RWPE2 (cell line): ENCODE measurements around the gene ARHGAP10.
"Not testable (repeated sequence)": the region's sequence is repeated elsewhere in the genome, so short reads cannot be mapped to it uniquely, and the experiment has no call there.

Experiments used
- ATAC-seq: fragments of 200-7000 bp; cut with Tn5 transposase; 3 replicates; pipeline ENCODE4 v1.9.1; 2021; ENCODE audit warnings: low read depth
- DNase-seq: peaks from one replicate; pipeline ENCODE4 v3.0.0-alpha.2; 2020; ENCODE audit warnings: low spot score
- H3K27ac ChIP-seq: fragments of 450-650 bp; 2 replicates; pipeline ENCODE4 v1.5.1; 2017; ENCODE audit warnings: mild to moderate bottlenecking; ENCODE audit not compliant: poor library complexity, severe bottlenecking
- H3K27me3 ChIP-seq: fragments of 250-450 bp; sonication (Bioruptor Pico); 2 replicates; pipeline ENCODE4 v1.5.1; 2021; ENCODE audit warnings: mild to moderate bottlenecking, moderate library complexity; ENCODE audit not compliant: insufficient read depth, poor library complexity, severe bottlenecking
- H3K36me3 ChIP-seq: fragments of 250-450 bp; sonication (Bioruptor Pico); 2 replicates; pipeline ENCODE4 v1.5.1; 2020; ENCODE audit warnings: low read depth, mild to moderate bottlenecking, moderate library complexity
- H3K4me1 ChIP-seq: fragments of 250-450 bp; sonication (Bioruptor Pico); 2 replicates; pipeline ENCODE4 v1.5.1; 2021; ENCODE audit warnings: mild to moderate bottlenecking, moderate library complexity; ENCODE audit not compliant: insufficient read depth, poor library complexity, severe bottlenecking
- H3K4me3 ChIP-seq: fragments of 250-450 bp; sonication (Bioruptor Pico); 2 replicates; pipeline ENCODE4 v1.5.1; 2021; ENCODE audit warnings: mild to moderate bottlenecking, moderate library complexity; ENCODE audit not compliant: severe bottlenecking
- H3K9me3 ChIP-seq: fragments of 250-450 bp; sonication (Bioruptor Pico); 2 replicates; pipeline ENCODE4 v1.5.1; 2021; ENCODE audit warnings: mild to moderate bottlenecking, moderate library complexity; ENCODE audit not compliant: severe bottlenecking
- TF ChIP-seq, protein P1 (sequence below): fragments of 450-650 bp; IDR thresholded peaks from one replicate; pipeline ENCODE4 v1.5.1; 2017; ENCODE audit warnings: mild to moderate bottlenecking, moderate library complexity; ENCODE audit not compliant: poor library complexity, severe bottlenecking

The ARHGAP10 gene

DNA sequence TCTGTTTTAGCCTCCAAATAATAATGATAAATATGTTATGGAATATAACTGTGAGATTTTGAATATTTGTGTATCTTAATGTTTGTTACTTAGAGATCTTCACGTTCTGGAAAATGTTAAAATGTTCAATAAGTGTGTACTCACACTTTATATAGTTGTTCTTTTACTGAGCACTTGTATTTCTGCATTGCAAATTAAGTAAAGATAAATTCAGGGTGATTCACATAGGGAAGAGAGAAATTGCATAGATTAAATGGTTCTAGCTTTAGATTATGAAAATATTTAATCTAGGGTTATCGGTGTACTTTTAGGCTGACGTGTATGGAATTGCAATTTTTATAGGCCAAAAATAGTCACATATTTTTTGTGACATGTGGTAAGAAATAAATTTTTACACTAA, 148.6 kb downstream of the ARHGAP10 start:
- no peak for DNase-seq
- Histone ChIP-seq H3K4me1 (no peaks in the 10 kb centered on the region), H3K4me3 (no peak overlapping the region), H3K27ac (no peak overlapping the region), H3K27me3 (no peaks in the 10 kb centered on the region), H3K36me3 (peaks cover 15% of the 10 kb centered on the region), H3K9me3 (no peaks in the 10 kb centered on the region)
- TF ChIP-seq, protein P1, sequence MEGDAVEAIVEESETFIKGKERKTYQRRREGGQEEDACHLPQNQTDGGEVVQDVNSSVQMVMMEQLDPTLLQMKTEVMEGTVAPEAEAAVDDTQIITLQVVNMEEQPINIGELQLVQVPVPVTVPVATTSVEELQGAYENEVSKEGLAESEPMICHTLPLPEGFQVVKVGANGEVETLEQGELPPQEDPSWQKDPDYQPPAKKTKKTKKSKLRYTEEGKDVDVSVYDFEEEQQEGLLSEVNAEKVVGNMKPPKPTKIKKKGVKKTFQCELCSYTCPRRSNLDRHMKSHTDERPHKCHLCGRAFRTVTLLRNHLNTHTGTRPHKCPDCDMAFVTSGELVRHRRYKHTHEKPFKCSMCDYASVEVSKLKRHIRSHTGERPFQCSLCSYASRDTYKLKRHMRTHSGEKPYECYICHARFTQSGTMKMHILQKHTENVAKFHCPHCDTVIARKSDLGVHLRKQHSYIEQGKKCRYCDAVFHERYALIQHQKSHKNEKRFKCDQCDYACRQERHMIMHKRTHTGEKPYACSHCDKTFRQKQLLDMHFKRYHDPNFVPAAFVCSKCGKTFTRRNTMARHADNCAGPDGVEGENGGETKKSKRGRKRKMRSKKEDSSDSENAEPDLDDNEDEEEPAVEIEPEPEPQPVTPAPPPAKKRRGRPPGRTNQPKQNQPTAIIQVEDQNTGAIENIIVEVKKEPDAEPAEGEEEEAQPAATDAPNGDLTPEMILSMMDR: no peak
- no peak for ATAC-seq

DNA sequence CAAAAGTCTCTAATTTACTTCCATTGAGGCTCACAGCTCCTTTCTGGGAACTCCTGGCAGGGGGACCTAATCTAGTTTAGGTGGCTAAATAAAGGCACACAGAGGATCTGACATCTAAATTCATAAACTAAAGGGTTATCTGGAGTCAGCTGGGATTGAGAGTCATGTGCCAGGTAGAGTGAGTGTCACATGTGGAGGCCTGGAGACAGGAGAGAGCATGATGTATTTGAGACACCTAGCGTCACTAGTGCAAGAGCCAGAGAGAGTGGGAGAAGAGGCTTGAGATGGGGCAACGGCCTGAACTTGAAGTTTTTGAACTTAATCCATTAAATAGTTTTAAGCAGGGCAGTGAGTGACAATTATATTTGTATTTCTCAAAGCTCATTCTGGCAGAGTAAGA, 152.6 kb downstream of the ARHGAP10 start:
- H3K27ac ChIP-seq: no peak overlapping the region
- no peaks in the 10 kb centered on the region for H3K9me3 ChIP-seq
- H3K36me3 ChIP-seq: peaks cover 14% of the 10 kb centered on the region; the same call in 1 of the 2 replicates
- H3K27me3 ChIP-seq: no peaks in the 10 kb centered on the region
- H3K4me1 ChIP-seq: no peaks in the 10 kb centered on the region
- ATAC-seq: no peak
- no peak overlapping the region for H3K4me3 ChIP-seq
- no peak for DNase-seq
- TF ChIP-seq, protein P1: no peak

DNA sequence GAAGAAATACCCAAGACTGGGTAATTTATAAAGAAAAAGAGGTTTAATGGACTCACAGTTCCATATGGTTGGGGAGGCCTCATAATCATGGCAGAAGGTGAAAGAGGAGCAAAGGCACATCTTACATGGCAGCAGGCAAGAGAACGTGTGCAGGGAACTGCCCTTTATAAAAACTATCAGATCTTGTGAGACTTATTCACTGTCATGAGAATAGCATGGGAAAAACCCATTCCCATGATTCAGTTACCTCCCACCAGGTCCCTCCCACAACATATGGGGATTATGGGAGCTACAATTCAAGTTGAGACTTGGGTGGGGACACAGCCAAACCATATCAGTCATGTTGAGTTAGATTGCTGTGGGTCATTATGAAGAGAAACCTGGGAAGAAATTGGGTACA, 153.3 kb downstream of the ARHGAP10 start:
- H3K4me3 ChIP-seq, H3K27ac ChIP-seq, H3K27me3 ChIP-seq, ATAC-seq, H3K4me1 ChIP-seq, DNase-seq, H3K9me3 ChIP-seq: not testable (repeated sequence)
- H3K36me3 ChIP-seq: peaks cover 14% of the 10 kb centered on the region; the same call in 1 of the 2 replicates

DNA sequence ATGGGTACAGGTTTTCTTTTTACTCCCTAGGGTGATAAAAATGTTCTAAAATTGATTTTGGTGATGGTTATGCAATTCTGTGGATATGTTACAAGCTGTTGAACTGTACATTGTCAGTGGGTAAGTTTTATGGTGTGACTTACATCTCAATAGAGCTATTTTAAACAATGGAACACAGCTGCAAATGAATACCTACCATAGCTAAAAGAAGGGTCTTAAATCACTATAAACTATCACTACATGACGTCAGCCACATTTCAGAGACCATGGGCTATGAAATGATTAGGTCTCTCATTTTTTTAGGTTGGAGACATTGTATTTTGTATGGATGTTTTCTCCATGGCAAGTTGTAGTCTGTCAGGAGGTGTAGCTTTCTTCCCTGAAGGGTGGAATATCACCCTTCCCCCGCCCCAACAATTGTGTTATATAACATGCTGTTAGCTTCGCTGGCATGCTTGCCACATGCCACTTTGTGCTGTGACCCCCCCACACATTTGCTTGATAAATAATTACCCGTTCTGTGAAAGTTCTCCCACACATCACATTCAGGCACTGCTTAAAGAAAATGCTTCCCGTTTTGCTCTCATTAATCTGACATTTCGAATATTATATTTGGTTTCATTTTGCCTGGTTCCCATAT, 159.7 kb downstream of the ARHGAP10 start:
- peaks cover 8% of the 10 kb centered on the region; the same call in 1 of the 2 replicates for H3K36me3 ChIP-seq
- no peak overlapping the region for H3K27ac ChIP-seq
- H3K27me3 ChIP-seq: no peaks in the 10 kb centered on the region
- no peak for DNase-seq
- TF ChIP-seq, protein P1: no peak
- ATAC-seq: no peak
- H3K4me3 ChIP-seq: no peak overlapping the region
- H3K4me1 ChIP-seq: no peaks in the 10 kb centered on the region
- no peaks in the 10 kb centered on the region for H3K9me3 ChIP-seq

DNA sequence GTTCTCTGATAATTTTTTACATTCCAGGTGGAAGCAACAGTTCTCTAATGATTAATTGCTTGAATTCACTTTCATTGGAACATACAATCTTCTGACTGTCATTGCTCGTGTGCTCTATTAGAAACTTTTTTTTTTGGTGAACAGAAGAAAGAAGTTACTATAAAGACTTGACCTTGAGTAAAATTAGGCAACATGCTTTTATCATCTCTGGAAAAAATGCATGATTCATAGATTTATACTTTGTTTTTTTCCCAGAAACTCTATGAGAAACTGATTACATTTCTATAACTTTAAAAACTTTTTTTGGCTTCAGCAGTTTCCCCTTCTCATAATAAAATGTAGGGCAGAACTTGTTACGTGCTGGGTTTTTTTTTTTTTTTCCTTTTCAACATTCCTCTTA, 167.6 kb downstream of the ARHGAP10 start:
- DNase-seq: no peak
- Histone ChIP-seq H3K36me3 (no peaks in the 10 kb centered on the region; the same call in 1 of the 2 replicates), H3K4me1 (no peaks in the 10 kb centered on the region), H3K27ac (no peak overlapping the region), H3K9me3 (no peaks in the 10 kb centered on the region), H3K27me3 (no peaks in the 10 kb centered on the region), H3K4me3 (no peak overlapping the region)
- TF ChIP-seq, protein P1: no peak
- no peak for ATAC-seq
